ENCODE results near the gene TCEA2. TPM values are rescaled to one million over a fixed set of nuclear protein-coding genes. Genes with fewer than 3 reads are reported as not detected.

TCEA2 gene
- total RNA-seq, 4 donors from 2014 or later, result 5.6 to 94.3 (median 14.8) TPM

- in situ Hi-C loops (cut with MboI; ENCODE audit: low pct_ligation_motif_present in 1 of 4, low pct_unique_long_range_greater_than_20kb in 1 of 4, low sequenced_read_pairs in 3 of 4) (no loop called here), intact Hi-C loops (cut with DNase I; ENCODE audit: low total_unique reads) (no loop called here)
- TF ChIP-seq POLR2A (IDR thresholded peaks at IDR 0.05) (no peak), EP300 (IDR thresholded peaks at IDR 0.05; ENCODE audit: low read depth) (no peak), CTCF (IDR thresholded peaks at IDR 0.05) (no peak), POLR2AphosphoS5 (IDR thresholded peaks at IDR 0.05) (no peak)
- H3K4me3 ChIP-seq, result no peak overlapping the region
- H3K36me3 ChIP-seq, result no peaks in the 10 kb centered on the region
- peaks cover 14% of the 10 kb centered on the region for H3K27me3 ChIP-seq
- H3K9me3 ChIP-seq, result no peaks in the 10 kb centered on the region
- H3K4me1 ChIP-seq, result no peaks in the 10 kb centered on the region
- no peak overlapping the region for H3K27ac ChIP-seq
- DNase-seq, result no peak
- WGBS, 2 donors (ENCODE audit: low coverage in 1 of 2), result 13% methylated on average over 9 of the region's 9 CpGs; no CpG with 5 or more reads in 1 of the 2 donors
These were observed 30.1 kb downstream of the TCEA2 start for GRCh38 chr20:64093013-64093503.

- H3K4me1 ChIP-seq, result no peaks in the 10 kb centered on the region
- in situ Hi-C loops (cut with MboI; ENCODE audit: low pct_ligation_motif_present in 1 of 4, low pct_unique_long_range_greater_than_20kb in 1 of 4, low sequenced_read_pairs in 3 of 4) (no loop called here), intact Hi-C loops (cut with DNase I; ENCODE audit: low total_unique reads) (no loop called here)
- H3K27me3 ChIP-seq, result peaks cover 17% of the 10 kb centered on the region
- no peak for DNase-seq
- no peaks in the 10 kb centered on the region for H3K36me3 ChIP-seq
- 53 to 73% methylated on average over 2 to 4 of the region's 4 CpGs for WGBS, 2 donors (ENCODE audit: low coverage in 1 of 2)
- TF ChIP-seq EP300 (IDR thresholded peaks at IDR 0.05; ENCODE audit: low read depth), result no peak
- TF ChIP-seq POLR2AphosphoS5 (IDR thresholded peaks at IDR 0.05), result no peak
- TF ChIP-seq POLR2A (IDR thresholded peaks at IDR 0.05), result no peak
- no peak for TF ChIP-seq CTCF (IDR thresholded peaks at IDR 0.05)
- H3K4me3 ChIP-seq, result no peak overlapping the region
- H3K27ac ChIP-seq, result no peak overlapping the region
- no peaks in the 10 kb centered on the region for H3K9me3 ChIP-seq
These were observed 32.5 kb downstream of the TCEA2 start for GRCh38 chr20:64095455-64095854.

GRCh38 chr20:64095927-64096326 is 32.9 kb downstream of the TCEA2 start:
- Histone ChIP-seq H3K9me3 (no peaks in the 10 kb centered on the region), H3K4me1 (no peaks in the 10 kb centered on the region), H3K4me3 (no peak overlapping the region), H3K27me3 (peaks cover 22% of the 10 kb centered on the region), H3K36me3 (no peaks in the 10 kb centered on the region), H3K27ac (no peak overlapping the region)
- no peak for DNase-seq
- WGBS, 2 donors (ENCODE audit: low coverage in 1 of 2), result 69% methylated on average over 11 of the region's 11 CpGs; no CpG with 5 or more reads in 1 of the 2 donors
- intact Hi-C loops (cut with DNase I; ENCODE audit: low total_unique reads) (no loop called here), in situ Hi-C loops (cut with MboI; ENCODE audit: low pct_ligation_motif_present in 1 of 4, low pct_unique_long_range_greater_than_20kb in 1 of 4, low sequenced_read_pairs in 3 of 4) (no loop called here)
- TF ChIP-seq EP300 (IDR thresholded peaks at IDR 0.05; ENCODE audit: low read depth) (no peak), POLR2AphosphoS5 (IDR thresholded peaks at IDR 0.05) (no peak), POLR2A (IDR thresholded peaks at IDR 0.05) (no peak), CTCF (IDR thresholded peaks at IDR 0.05) (no peak)

- no peak overlapping the region for H3K4me3 ChIP-seq
- H3K4me1 ChIP-seq, result no peaks in the 10 kb centered on the region
- H3K27me3 ChIP-seq, result peaks cover 28% of the 10 kb centered on the region
- no peaks in the 10 kb centered on the region for H3K9me3 ChIP-seq
- intact Hi-C loops (cut with DNase I; ENCODE audit: low total_unique reads), result no loop called here
- no peaks in the 10 kb centered on the region for H3K36me3 ChIP-seq
- 72 to 84% methylated on average over 5 to 6 of the region's 6 CpGs for WGBS, 2 donors (ENCODE audit: low coverage in 1 of 2)
- no peak for TF ChIP-seq CTCF (IDR thresholded peaks at IDR 0.05)
- H3K27ac ChIP-seq, result no peak overlapping the region
- in situ Hi-C loops (cut with MboI; ENCODE audit: low pct_ligation_motif_present in 1 of 4, low pct_unique_long_range_greater_than_20kb in 1 of 4, low sequenced_read_pairs in 3 of 4), result no loop called here
- no peak for DNase-seq
These were observed 33.5 kb downstream of the TCEA2 start for GRCh38 chr20:64096535-64096934.
